Ishikawa (cell line): ENCODE data around the gene C11orf65.

ENCODE experiments used
- CEBPB ChIP-seq: IDR thresholded peaks from 2 replicates; pipeline ENCODE4 v1.6.1; 2012
- CREB1 ChIP-seq: IDR thresholded peaks from 2 replicates; pipeline ENCODE4 v1.6.1; 2012; ENCODE audit warnings: low read depth
- EGR1 ChIP-seq: IDR thresholded peaks from 2 replicates; pipeline ENCODE4 v1.6.1; 2012
- EP300 ChIP-seq: IDR thresholded peaks from 2 replicates; pipeline ENCODE4 v1.6.1; 2012; ENCODE audit warnings: borderline replicate concordance
- FOXM1 ChIP-seq: IDR thresholded peaks from 2 replicates; pipeline ENCODE4 v1.6.1; 2012; ENCODE audit warnings: low read depth, borderline replicate concordance
- MAX ChIP-seq: IDR thresholded peaks from 2 replicates; pipeline ENCODE4 v1.6.1; 2012
- NFIC ChIP-seq: IDR thresholded peaks from 2 replicates; pipeline ENCODE4 v1.6.1; 2012
- RAD21 ChIP-seq: IDR thresholded peaks from 2 replicates; pipeline ENCODE4 v1.6.1; 2012; ENCODE audit warnings: low read depth
- REST ChIP-seq: IDR thresholded peaks from 2 replicates; pipeline ENCODE4 v1.6.1; 2012; ENCODE audit warnings: low read depth, mild to moderate bottlenecking
- TAF1 ChIP-seq: IDR thresholded peaks from 2 replicates; pipeline ENCODE4 v1.6.1; 2012; ENCODE audit warnings: low read depth, mild to moderate bottlenecking
- TCF12 ChIP-seq: IDR thresholded peaks from 2 replicates; pipeline ENCODE4 v1.6.1; 2012; ENCODE audit warnings: low read depth
- TEAD4 ChIP-seq: IDR thresholded peaks from 2 replicates; pipeline ENCODE4 v1.6.1; 2012
- YY1 ChIP-seq: IDR thresholded peaks from 2 replicates; pipeline ENCODE4 v1.6.1; 2012; ENCODE audit warnings: low read depth
- ZBTB7A ChIP-seq: IDR thresholded peaks from 2 replicates; pipeline ENCODE4 v1.6.1; 2012; ENCODE audit warnings: low read depth
- TF ChIP-seq, protein P1 (sequence below): IDR thresholded peaks from 2 replicates; pipeline ENCODE4 v1.6.1; 2012

Gene C11orf65

DNA sequence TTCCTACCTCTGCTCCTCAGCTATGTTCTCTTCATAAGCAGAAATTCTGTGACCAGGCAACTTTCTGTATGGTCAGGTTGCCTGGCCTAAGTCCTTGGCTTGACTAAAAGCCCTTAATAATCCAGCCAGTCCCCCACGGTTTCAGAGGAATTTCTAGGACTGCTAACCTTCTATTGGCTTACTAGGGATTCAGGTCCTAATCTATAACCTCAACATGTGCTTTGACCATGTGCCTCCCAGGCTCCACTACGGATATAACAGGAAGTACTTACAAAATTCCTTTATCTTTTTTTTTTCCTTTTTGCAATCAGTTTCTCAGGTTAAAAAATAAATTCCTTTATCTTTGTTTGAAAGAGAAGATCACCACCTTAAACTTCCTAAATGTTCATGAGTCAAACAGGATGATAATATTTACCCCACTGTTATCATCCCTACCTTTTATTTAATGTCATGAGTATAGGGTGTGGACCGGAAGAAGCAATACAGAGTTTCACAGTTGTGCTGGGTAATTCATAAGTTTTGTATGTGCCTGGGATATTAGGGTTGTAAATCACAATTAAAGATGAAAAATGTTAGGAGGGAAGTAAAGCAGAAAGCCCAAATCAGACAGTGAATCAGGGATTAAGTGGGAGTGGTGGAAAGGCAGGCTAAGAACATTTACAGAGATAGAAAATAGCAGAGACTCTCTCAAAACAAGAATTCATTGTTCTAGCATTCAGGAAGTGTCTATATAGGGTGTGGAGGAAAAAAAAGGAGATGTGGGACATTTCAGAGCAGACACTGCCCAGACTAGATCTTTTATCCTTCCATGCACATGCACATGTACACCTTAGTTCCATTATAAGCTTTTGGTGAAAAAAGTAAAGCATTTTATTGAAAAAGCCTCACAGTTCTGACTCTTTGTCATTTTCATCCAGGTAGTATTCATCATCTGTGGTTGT lies 41.6 kb upstream of the C11orf65 start:
- no peak for TF ChIP-seq FOXM1
- TF ChIP-seq REST, result no peak
- TF ChIP-seq EGR1, result no peak
- TF ChIP-seq TCF12, result no peak
- no peak for TF ChIP-seq TEAD4

DNA sequence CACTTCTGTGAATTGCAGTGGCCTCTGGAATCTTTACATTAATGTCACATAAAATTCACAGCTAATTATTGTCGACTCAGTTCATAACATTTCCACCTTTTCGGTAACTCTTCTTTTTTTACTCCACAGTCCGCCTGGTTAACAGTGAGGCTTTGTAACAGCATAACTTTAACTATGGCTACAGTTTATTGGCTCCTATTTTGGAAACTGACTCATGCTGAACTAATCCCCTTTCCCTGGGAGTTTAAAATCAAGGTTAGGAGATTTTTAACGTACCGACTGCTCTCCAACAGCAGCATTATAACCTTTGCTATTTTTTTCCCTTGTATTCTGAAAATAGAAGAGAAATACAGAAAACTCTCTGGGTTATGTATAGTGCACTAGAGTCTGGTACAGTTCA lies 34.1 kb upstream of the C11orf65 start:
- TF ChIP-seq FOXM1 (no peak), CEBPB (no peak), YY1 (no peak), EGR1 (no peak), MAX (no peak), ZBTB7A (no peak), TCF12 (no peak), NFIC (no peak)

GRCh38 chr11:108500721-108501120 lies 33.4 kb upstream of the C11orf65 start:
- TF ChIP-seq TEAD4, result no peak
- TF ChIP-seq RAD21, result no peak
- TF ChIP-seq ZBTB7A, result no peak
- TF ChIP-seq TAF1, result no peak
- TF ChIP-seq MAX, result no peak
- no peak for TF ChIP-seq TCF12
- TF ChIP-seq FOXM1, result no peak
- TF ChIP-seq REST, result no peak
- TF ChIP-seq NFIC, result no peak
- no peak for TF ChIP-seq EP300
- TF ChIP-seq CREB1, result no peak
- TF ChIP-seq EGR1, result no peak
- TF ChIP-seq CEBPB, result no peak
- TF ChIP-seq YY1, result no peak
- TF ChIP-seq, protein P1, sequence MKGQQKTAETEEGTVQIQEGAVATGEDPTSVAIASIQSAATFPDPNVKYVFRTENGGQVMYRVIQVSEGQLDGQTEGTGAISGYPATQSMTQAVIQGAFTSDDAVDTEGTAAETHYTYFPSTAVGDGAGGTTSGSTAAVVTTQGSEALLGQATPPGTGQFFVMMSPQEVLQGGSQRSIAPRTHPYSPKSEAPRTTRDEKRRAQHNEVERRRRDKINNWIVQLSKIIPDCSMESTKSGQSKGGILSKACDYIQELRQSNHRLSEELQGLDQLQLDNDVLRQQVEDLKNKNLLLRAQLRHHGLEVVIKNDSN, result no peak

DNA sequence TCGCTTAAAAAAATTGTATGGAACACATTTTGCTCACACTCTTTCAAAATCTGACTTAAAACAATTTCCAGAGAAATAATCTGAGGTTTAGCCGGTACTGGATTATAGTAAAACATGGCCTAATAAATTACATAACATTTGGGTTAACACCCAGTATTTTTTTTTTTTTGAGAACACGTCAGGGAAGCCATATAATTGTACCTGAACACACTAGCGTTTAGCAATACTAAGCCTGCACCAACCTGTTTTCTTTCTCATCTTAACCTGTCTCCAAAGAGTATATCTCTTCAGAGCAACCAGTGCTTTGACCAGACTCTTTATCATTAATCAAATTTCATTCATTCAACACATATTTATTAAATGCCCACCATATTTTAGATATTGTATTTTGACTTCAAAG lies 32.8 kb upstream of the C11orf65 start:
- no peak for TF ChIP-seq TEAD4

DNA sequence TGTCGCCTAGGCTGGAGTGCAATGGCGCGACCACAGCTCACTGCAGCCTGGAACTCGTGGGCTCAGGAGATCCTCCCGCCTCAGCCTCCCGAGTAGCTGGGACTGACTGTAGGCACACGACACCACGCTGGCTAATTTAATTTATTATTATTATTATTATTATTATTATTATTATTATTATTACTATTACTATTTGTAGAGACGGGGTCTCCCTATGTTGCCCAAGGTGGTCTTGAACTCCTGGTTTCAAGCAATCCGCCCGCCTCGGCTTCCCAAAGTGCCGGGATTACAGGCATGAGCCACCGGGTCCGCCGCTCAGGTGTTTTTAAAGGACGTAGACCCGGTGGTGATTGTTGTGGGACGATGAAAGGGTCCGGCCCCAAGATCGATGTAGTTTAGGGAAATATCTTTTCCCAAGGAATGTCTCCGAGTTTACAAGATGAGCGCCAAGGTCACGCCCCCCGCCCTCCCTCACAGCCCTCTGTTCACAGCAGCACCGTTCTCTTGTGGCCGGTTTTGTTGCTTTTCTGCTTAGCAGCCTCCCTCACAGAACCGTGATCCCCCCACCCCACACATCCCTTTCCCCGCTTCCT lies 31.6 kb upstream of the C11orf65 start:
- TF ChIP-seq EGR1 (no peak), MAX (no peak), CEBPB (no peak), TAF1 (no peak), YY1 (no peak), TCF12 (no peak), TEAD4 (no peak), EP300 (no peak), NFIC (no peak), CREB1 (no peak), RAD21 (no peak), ZBTB7A (no peak), REST (no peak), FOXM1 (no peak)
- TF ChIP-seq, protein P1, result no peak
